ENCODE measurements around the gene KCNIP4.

DNA sequence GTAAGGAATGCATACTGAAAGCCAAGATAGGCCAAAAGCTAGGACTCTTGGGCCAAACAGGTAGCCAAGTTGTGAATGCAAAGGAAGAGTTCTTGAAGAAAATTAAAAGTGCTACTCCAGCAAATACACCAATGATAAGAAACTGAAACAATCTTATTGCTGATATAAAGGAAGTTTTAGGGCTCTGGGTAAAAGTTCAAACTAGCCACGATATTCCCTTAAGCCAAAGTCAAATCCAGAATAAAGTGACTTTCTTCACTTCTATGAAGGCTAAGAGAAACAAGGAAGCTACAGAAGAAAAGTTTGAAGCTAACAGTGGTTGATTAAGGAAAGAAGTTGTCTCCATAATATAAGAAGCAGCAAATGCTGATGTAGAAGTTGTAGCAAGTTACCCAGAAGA is 850.7 kb downstream of the KCNIP4 start:
- TF ChIP-seq, protein P1, sequence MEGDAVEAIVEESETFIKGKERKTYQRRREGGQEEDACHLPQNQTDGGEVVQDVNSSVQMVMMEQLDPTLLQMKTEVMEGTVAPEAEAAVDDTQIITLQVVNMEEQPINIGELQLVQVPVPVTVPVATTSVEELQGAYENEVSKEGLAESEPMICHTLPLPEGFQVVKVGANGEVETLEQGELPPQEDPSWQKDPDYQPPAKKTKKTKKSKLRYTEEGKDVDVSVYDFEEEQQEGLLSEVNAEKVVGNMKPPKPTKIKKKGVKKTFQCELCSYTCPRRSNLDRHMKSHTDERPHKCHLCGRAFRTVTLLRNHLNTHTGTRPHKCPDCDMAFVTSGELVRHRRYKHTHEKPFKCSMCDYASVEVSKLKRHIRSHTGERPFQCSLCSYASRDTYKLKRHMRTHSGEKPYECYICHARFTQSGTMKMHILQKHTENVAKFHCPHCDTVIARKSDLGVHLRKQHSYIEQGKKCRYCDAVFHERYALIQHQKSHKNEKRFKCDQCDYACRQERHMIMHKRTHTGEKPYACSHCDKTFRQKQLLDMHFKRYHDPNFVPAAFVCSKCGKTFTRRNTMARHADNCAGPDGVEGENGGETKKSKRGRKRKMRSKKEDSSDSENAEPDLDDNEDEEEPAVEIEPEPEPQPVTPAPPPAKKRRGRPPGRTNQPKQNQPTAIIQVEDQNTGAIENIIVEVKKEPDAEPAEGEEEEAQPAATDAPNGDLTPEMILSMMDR (IDR thresholded peaks at IDR 0.05) = no peak
- no peak for TF ChIP-seq POLR2A (IDR thresholded peaks at IDR 0.05; ENCODE audit: low read depth)
- no peak for TF ChIP-seq EP300 (IDR thresholded peaks at IDR 0.05)

Data from esophagus muscularis mucosa (tissue), 4 donors.